Smooth muscle cell (in vitro differentiated cells): ENCODE results near the gene CD28. TPM values are rescaled to one million over a fixed set of nuclear protein-coding genes. Genes with fewer than 3 reads are reported as not detected.
A peak's percentile ranks its signal among the peaks of the same experiment; 100 is the strongest.
"Not testable (repeated sequence)": the region's sequence is repeated elsewhere in the genome, so short reads cannot be mapped to it uniquely, and the experiment has no call there.

ENCODE experiments used
- DNase-seq: peaks from one replicate; lab custom pipeline; 2025; ENCODE audit not compliant: unreplicated experiment; lab: John Stamatoyannopoulos, UW
- H2AFZ ChIP-seq: fragments of 200-600 bp; sonication (generic); 2 replicates; pipeline ENCODE4 v1.6.0; 2016; ENCODE audit warnings: antibody characterized with exemption, low read depth, mild to moderate bottlenecking
- H3F3A ChIP-seq: fragments of 200-600 bp; sonication (generic); 2 replicates; pipeline ENCODE4 v1.6.0; 2017; ENCODE audit warnings: antibody characterized with exemption, low read depth
- H3K27ac ChIP-seq: fragments of 200-600 bp; sonication (generic); 2 replicates; pipeline ENCODE4 v1.5.1; 2016; ENCODE audit warnings: low read depth, mild to moderate bottlenecking
- H3K27me3 ChIP-seq: fragments of 200-600 bp; sonication (generic); 2 replicates; pipeline ENCODE4 v1.6.1; 2016; ENCODE audit warnings: low read depth, mild to moderate bottlenecking
- H3K36me3 ChIP-seq: fragments of 200-600 bp; sonication (generic); 2 replicates; pipeline ENCODE4 v1.5.1; 2016; ENCODE audit warnings: low read depth
- H3K4me1 ChIP-seq: fragments of 200-600 bp; sonication (generic); 2 replicates; pipeline ENCODE4 v1.5.1; 2016; ENCODE audit warnings: low read depth
- H3K4me2 ChIP-seq: fragments of 200-600 bp; sonication (generic); 2 replicates; pipeline ENCODE4 v1.6.0; 2016; ENCODE audit warnings: mild to moderate bottlenecking
- H3K4me3 ChIP-seq: fragments of 200-600 bp; sonication (generic); 2 replicates; pipeline ENCODE4 v1.5.1; 2016; ENCODE audit warnings: mild to moderate bottlenecking
- H3K79me2 ChIP-seq: fragments of 200-600 bp; sonication (generic); 2 replicates; pipeline ENCODE4 v1.6.0; 2016; ENCODE audit warnings: low read depth, mild to moderate bottlenecking
- H3K9ac ChIP-seq: fragments of 200-600 bp; sonication (generic); 2 replicates; pipeline ENCODE4 v1.6.0; 2016; ENCODE audit warnings: low read depth
- H3K9me3 ChIP-seq: fragments of 200-600 bp; sonication (generic); replicated peaks from 2 replicates; pipeline ENCODE4 v1.5.1; 2016; ENCODE audit warnings: low read depth
- H4K20me1 ChIP-seq: fragments of 200-600 bp; sonication (generic); 2 replicates; pipeline ENCODE4 v1.6.0; 2016; ENCODE audit warnings: low read depth
- WGBS: methylation state at CpG from one replicate; pipeline ENCODE4 v1.1.7; 2016; ENCODE audit warnings: low lambda C conversion rate; 5-methylcytosine and 5-hydroxymethylcytosine counted together
- polyA plus RNA-seq: library from polyadenylated mRNA; unstranded; fragments of >200 nt; fragmentation: Nextera tagmentation; extraction: Ambion mirVana; gene quantifications from 2 replicates; pipeline ENCODE4 v1.2.1, GENCODE V29; 2016
- total RNA-seq: library from RNA; depleted of rRNA; stranded (reverse); fragments of >200 nt; gene quantifications from 2 replicates; pipeline ENCODE4 v1.2.3, GENCODE V29; 2014
- TF ChIP-seq, protein P1 (sequence below): fragments of 200-600 bp; sonication (generic); IDR thresholded peaks from 2 replicates; pipeline ENCODE4 v1.5.1; 2017; ENCODE audit warnings: borderline replicate concordance, mild to moderate bottlenecking, antibody characterized with exemption; ENCODE audit not compliant: insufficient read depth, poor library complexity, severe bottlenecking

Gene CD28
- total and polyA plus RNA-seq, 2 experiments from 2014 or later = not detected

- Histone ChIP-seq H3K79me2 (no peaks in the 10 kb centered on the region), H3K27me3 (no peaks in the 10 kb centered on the region), H3K4me1 (peaks cover 2% of the 10 kb centered on the region), H3K4me2 (no peak overlapping the region), H4K20me1 (no peaks in the 10 kb centered on the region), H3F3A (peaks cover 7% of the 10 kb centered on the region), H3K9me3 (no peaks in the 10 kb centered on the region), H3K36me3 (no peaks in the 10 kb centered on the region), H3K9ac (no peak overlapping the region), H3K27ac (no peak overlapping the region), H2AFZ (no peak overlapping the region), H3K4me3 (no peak overlapping the region)
- TF ChIP-seq, protein P1, sequence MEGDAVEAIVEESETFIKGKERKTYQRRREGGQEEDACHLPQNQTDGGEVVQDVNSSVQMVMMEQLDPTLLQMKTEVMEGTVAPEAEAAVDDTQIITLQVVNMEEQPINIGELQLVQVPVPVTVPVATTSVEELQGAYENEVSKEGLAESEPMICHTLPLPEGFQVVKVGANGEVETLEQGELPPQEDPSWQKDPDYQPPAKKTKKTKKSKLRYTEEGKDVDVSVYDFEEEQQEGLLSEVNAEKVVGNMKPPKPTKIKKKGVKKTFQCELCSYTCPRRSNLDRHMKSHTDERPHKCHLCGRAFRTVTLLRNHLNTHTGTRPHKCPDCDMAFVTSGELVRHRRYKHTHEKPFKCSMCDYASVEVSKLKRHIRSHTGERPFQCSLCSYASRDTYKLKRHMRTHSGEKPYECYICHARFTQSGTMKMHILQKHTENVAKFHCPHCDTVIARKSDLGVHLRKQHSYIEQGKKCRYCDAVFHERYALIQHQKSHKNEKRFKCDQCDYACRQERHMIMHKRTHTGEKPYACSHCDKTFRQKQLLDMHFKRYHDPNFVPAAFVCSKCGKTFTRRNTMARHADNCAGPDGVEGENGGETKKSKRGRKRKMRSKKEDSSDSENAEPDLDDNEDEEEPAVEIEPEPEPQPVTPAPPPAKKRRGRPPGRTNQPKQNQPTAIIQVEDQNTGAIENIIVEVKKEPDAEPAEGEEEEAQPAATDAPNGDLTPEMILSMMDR = no peak
- DNase-seq = no peak
Observed at GRCh38 chr2:203780231-203780630, 73.8 kb downstream of the CD28 start.

- Histone ChIP-seq H3K27ac (no peak overlapping the region), H3K79me2 (no peaks in the 10 kb centered on the region), H3K9ac (no peak overlapping the region), H3K36me3 (no peaks in the 10 kb centered on the region), H3K9me3 (no peaks in the 10 kb centered on the region), H2AFZ (no peak overlapping the region), H3K4me1 (no peaks in the 10 kb centered on the region), H3K4me3 (no peak overlapping the region), H3K27me3 (no peaks in the 10 kb centered on the region), H3K4me2 (no peak overlapping the region), H4K20me1 (no peaks in the 10 kb centered on the region), H3F3A (peaks cover 7% of the 10 kb centered on the region)
- TF ChIP-seq, protein P1 = no peak
- DNase-seq = no peak
- 90% methylated on average over 2 of the region's 2 CpGs for WGBS
Observed at GRCh38 chr2:203781151-203781550, 74.7 kb downstream of the CD28 start.

- H3K4me2 ChIP-seq = peak overlapping the region; percentile 20
- WGBS = 58% methylated on average over 5 of the region's 5 CpGs
- no peaks in the 10 kb centered on the region for H3K27me3 ChIP-seq
- no peak overlapping the region for H2AFZ ChIP-seq
- H3F3A ChIP-seq = peaks cover 7% of the 10 kb centered on the region
- no peak for DNase-seq
- no peak overlapping the region for H3K9ac ChIP-seq
- no peaks in the 10 kb centered on the region for H3K79me2 ChIP-seq
- H3K4me3 ChIP-seq = no peak overlapping the region
- H4K20me1 ChIP-seq = no peaks in the 10 kb centered on the region
- no peaks in the 10 kb centered on the region for H3K4me1 ChIP-seq
- H3K36me3 ChIP-seq = no peaks in the 10 kb centered on the region
- TF ChIP-seq, protein P1 = peak; percentile 60
- no peaks in the 10 kb centered on the region for H3K9me3 ChIP-seq
- peak overlapping the region; percentile 60 for H3K27ac ChIP-seq
Observed at GRCh38 chr2:203782262-203782976, 76.0 kb downstream of the CD28 start.

- 34% methylated on average over 4 of the region's 4 CpGs for WGBS
- TF ChIP-seq, protein P1 = no peak
- Histone ChIP-seq H3K9me3 (no peaks in the 10 kb centered on the region), H2AFZ (no peak overlapping the region), H3K4me3 (no peak overlapping the region), H3K27ac (peak overlapping the region; percentile 32), H3F3A (peaks cover 7% of the 10 kb centered on the region), H3K9ac (no peak overlapping the region), H3K36me3 (no peaks in the 10 kb centered on the region), H3K4me2 (peak overlapping the region; percentile 20), H3K79me2 (no peaks in the 10 kb centered on the region), H3K27me3 (no peaks in the 10 kb centered on the region), H3K4me1 (no peaks in the 10 kb centered on the region), H4K20me1 (no peaks in the 10 kb centered on the region)
- DNase-seq = no peak
Observed at GRCh38 chr2:203783496-203784203, 77.2 kb downstream of the CD28 start.

GRCh38 chr2:203784710-203785270 lies 78.4 kb downstream of the CD28 start:
- not testable (repeated sequence) for H3K9ac ChIP-seq, H3K9me3 ChIP-seq, H3K79me2 ChIP-seq, H3F3A ChIP-seq, H3K4me2 ChIP-seq, H3K27me3 ChIP-seq, DNase-seq, H4K20me1 ChIP-seq, H2AFZ ChIP-seq, H3K36me3 ChIP-seq, H3K4me3 ChIP-seq, H3K4me1 ChIP-seq, H3K27ac ChIP-seq
- WGBS = 70% methylated on average over 10 of the region's 10 CpGs
